B cell (primary cell): ENCODE data around the gene RAB3B. TPM values are rescaled to one million over a fixed set of nuclear protein-coding genes. Genes with fewer than 3 reads are reported as not detected.
A peak's percentile ranks its signal among the peaks of the same experiment; 100 is the strongest.

Source experiments
- ATAC-seq: fragments of 200-7000 bp; cut with Tn5 transposase; one replicate; pipeline ENCODE4 v1.10.0; 2021; ENCODE audit warnings: low read depth, mild to moderate bottlenecking, moderate number of reproducible peaks, moderate library complexity
- CTCF ChIA-PET: fragments of 350-600 bp; sonication (Branson Sonifier 250); formaldehyde crosslinking; loops from one replicate; lab custom pipeline; 2021; ENCODE audit warnings: antibody characterized with exemption, inconsistent platforms; lab: Charles Lee
- POLR2A ChIA-PET: fragments of 350-600 bp; sonication (Branson Sonifier 250); formaldehyde crosslinking; loops from one replicate; lab custom pipeline; 2021; ENCODE audit warnings: antibody characterized with exemption; lab: Charles Lee
- DNase-seq: peaks from one replicate; pipeline ENCODE4 v3.0.0; 2013
- H2AFZ ChIP-seq: 2 replicates; pipeline ENCODE4 v1.6.1; 2012; ENCODE audit warnings: mild to moderate bottlenecking, low read depth, low read length; ENCODE audit not compliant: insufficient read depth, poor library complexity, severe bottlenecking
- H3K27ac ChIP-seq, 2 donors: 1 replicate in 1 of 2; 2 replicates in 1 of 2; pipeline ENCODE4 v1.5.1; 2012 to 2013; ENCODE audit warnings: low read length in 2 of 2, mild to moderate bottlenecking in 2 of 2, moderate library complexity in 1 of 2
- H3K27me3 ChIP-seq, 4 experiments: fragments of 200-600 bp in 1 of 4; sonication (generic) in 1 of 4; replicated peaks in 1 of 4; 1 replicate in 2 of 4; 2 replicates in 2 of 4; pipeline versions ENCODE4 v1.6.1 to v1.7.0; 2013 to 2016; ENCODE audit warnings: low read length in 3 of 4, mild to moderate bottlenecking in 2 of 4, mixed read lengths in 1 of 4, moderate library complexity in 1 of 4; ENCODE audit not compliant: insufficient read depth in 4 of 4, control insufficient read depth in 3 of 4; ENCODE audit errors: control extremely low read depth in 1 of 4
- H3K36me3 ChIP-seq, 2 experiments: replicated peaks in 1 of 2; 1 replicate in 1 of 2; 2 replicates in 1 of 2; pipeline versions ENCODE4 v1.6.1 to v1.7.1; 2013; ENCODE audit warnings: low read length in 1 of 2; ENCODE audit not compliant: insufficient read depth in 2 of 2, control insufficient read depth in 1 of 2; ENCODE audit errors: control extremely low read depth in 1 of 2, extremely low read depth in 1 of 2
- H3K4me1 ChIP-seq, 2 donors: fragments of 200-600 bp in 1 of 2; sonication (generic) in 1 of 2; 1 replicate in 1 of 2; 2 replicates in 1 of 2; pipeline versions ENCODE4 v1.5.1 to v1.6.1; 2013 to 2017; ENCODE audit warnings: low read length in 2 of 2; ENCODE audit not compliant: control insufficient read depth in 2 of 2, insufficient read depth in 2 of 2
- H3K4me2 ChIP-seq: replicated peaks from 2 replicates; pipeline ENCODE3; 2012; ENCODE audit warnings: mild to moderate bottlenecking, low read depth, low read length; ENCODE audit not compliant: poor library complexity, severe bottlenecking
- H3K4me3 ChIP-seq, 5 experiments: fragments of 200-600 bp in 1 of 5; sonication (generic) in 1 of 5; 1 replicate in 3 of 5; 2 replicates in 2 of 5; pipeline versions ENCODE4 v1.5.1 to v1.7.0; 2011 to 2016; ENCODE audit warnings: low read length in 4 of 5, mild to moderate bottlenecking in 4 of 5, low read depth in 2 of 5, control low read depth in 1 of 5, moderate library complexity in 1 of 5; ENCODE audit not compliant: insufficient read depth in 1 of 5; ENCODE audit errors: control extremely low read depth in 1 of 5, extremely low read depth in 1 of 5
- H3K79me2 ChIP-seq: fragments of 200-600 bp; sonication (generic); one replicate; pipeline ENCODE4 v1.6.0; 2016; ENCODE audit warnings: low read length; ENCODE audit not compliant: control insufficient read depth, insufficient read depth
- H3K9ac ChIP-seq: fragments of 200-600 bp; sonication (generic); 2 replicates; pipeline ENCODE4 v1.6.1; 2017; ENCODE audit warnings: mild to moderate bottlenecking, low read length, moderate library complexity
- H3K9me3 ChIP-seq, 3 donors: one replicate each; pipeline versions ENCODE4 v1.6.1 to v1.7.1; 2013; ENCODE audit warnings: low read length in 2 of 3; ENCODE audit not compliant: control insufficient read depth in 2 of 3, insufficient read depth in 1 of 3; ENCODE audit errors: control extremely low read depth in 1 of 3
- H4K20me1 ChIP-seq: 2 replicates; pipeline ENCODE4 v1.6.0; 2012; ENCODE audit warnings: mild to moderate bottlenecking, low read length; ENCODE audit not compliant: insufficient read depth, control insufficient read depth, poor library complexity, severe bottlenecking
- H3K27ac Mint-ChIP-seq: one replicate; pipeline ENCODE4 v1.8.0; 2021; ENCODE audit warnings: mixed read lengths
- H3K27me3 Mint-ChIP-seq: one replicate; pipeline ENCODE4 v1.8.0; 2021; ENCODE audit warnings: mixed read lengths
- H3K4me1 Mint-ChIP-seq: one replicate; pipeline ENCODE4 v1.8.0; 2021; ENCODE audit warnings: mixed read lengths
- H3K4me3 Mint-ChIP-seq: one replicate; pipeline ENCODE4 v1.8.0; 2021; ENCODE audit warnings: mixed read lengths
- H3K9me3 Mint-ChIP-seq: one replicate; pipeline ENCODE4 v1.8.0; 2022; ENCODE audit warnings: mixed read lengths; ENCODE audit not compliant: insufficient read depth
- CTCF ChIP-seq: fragments of 200-600 bp; IDR thresholded peaks from one replicate; pipeline ENCODE4 v1.8.0; 2022; ENCODE audit warnings: antibody characterized with exemption, mild to moderate bottlenecking
- EZH2 ChIP-seq: IDR thresholded peaks from 2 replicates; pipeline ENCODE4 v1.6.1; 2012; ENCODE audit warnings: borderline replicate concordance, low read depth, mild to moderate bottlenecking, moderate library complexity, low read length; ENCODE audit not compliant: insufficient read depth, poor library complexity, severe bottlenecking
- WGBS: methylation state at CpG from one replicate; pipeline ENCODE4 v1.1.5; 2013; ENCODE audit warnings: missing lambda C conversion rate; ENCODE audit not compliant: insufficient coverage; 5-methylcytosine and 5-hydroxymethylcytosine counted together
- intact Hi-C: fragments of 100-400 bp; cut with micrococcal nuclease; formaldehyde crosslinking; loops from one replicate; pipeline ENCODE4 v1.10.0; 2022
- polyA plus RNA-seq: library from polyadenylated mRNA; depleted of rRNA; stranded (reverse); fragments of >200 nt; gene quantifications from 2 replicates; pipeline ENCODE4 v1.2.3, GENCODE V29; 2012
- total RNA-seq, 2 donors: library from RNA; stranded (reverse); fragments of 120-200 nt in 1 of 2; gene quantifications; 1 replicate in 1 of 2; 2 replicates in 1 of 2; pipeline versions ENCODE4 v1.2.3 to v1.2.4, GENCODE V29; 2013 to 2022

RAB3B gene
- total and polyA plus RNA-seq, 2 donors (not counting 1 experiment from before 2014, with no cell fraction given): 0.02 TPM; not detected in 1

- Histone ChIP-seq H3K4me2 (peak overlapping the region; percentile 76), H3K4me3 (peak overlapping the region; percentile 65 to 99 (median 95)), H3K9ac (peak overlapping the region; percentile 86), H3K4me1 (peaks cover 21 to 31% of the 10 kb centered on the region in 2 donors), H4K20me1 (peaks cover 28% of the 10 kb centered on the region), H3K9me3 (no peaks in the 10 kb centered on the region), H3K79me2 (peaks cover 66% of the 10 kb centered on the region), H3K36me3 (peaks cover 0 to 6% of the 10 kb centered on the region in 2 experiments), H2AFZ (peak overlapping the region; percentile 86), H3K27me3 (no peaks in the 10 kb centered on the region), H3K27ac (peak overlapping the region; percentile 80 to 98)
- intact Hi-C loops: loop anchor here (1.0 to 10.0 kb wide), 8 partner anchors 14 to 917 kb away; partner anchors contain the start of genes BTF3L4, FAF1, OSBPL9 and RNF11
- ChIA-PET POLR2A (interaction anchor here (0.9 kb wide), 1 partner anchor 12 kb away, joined by 3 read pairs; no protein-coding TSS in a partner anchor), CTCF (no interaction called here)
- Mint-ChIP-seq H3K4me1 (peaks cover 29% of the 10 kb centered on the region), H3K4me3 (no peak overlapping the region), H3K9me3 (no peaks in the 10 kb centered on the region), H3K27ac (no peak overlapping the region), H3K27me3 (peaks cover 4% of the 10 kb centered on the region)
- WGBS: under 1% methylated on average over 10 of the region's 21 CpGs
- DNase-seq (no peak), ATAC-seq (no peak)
- TF ChIP-seq EZH2: no peak
- no peak for TF ChIP-seq CTCF
Observed at GRCh38 chr1:51877434-51878307, 112.8 kb downstream of the RAB3B start.

GRCh38 chr1:51875836-51876235, 114.7 kb downstream of the RAB3B start:
- no peak overlapping the region for H2AFZ ChIP-seq
- no peak overlapping the region for H3K27ac ChIP-seq
- H3K9me3 ChIP-seq: no peaks in the 10 kb centered on the region
- no peak for TF ChIP-seq EZH2
- TF ChIP-seq CTCF: no peak
- H3K9me3 Mint-ChIP-seq: no peaks in the 10 kb centered on the region
- H3K27me3 ChIP-seq: no peaks in the 10 kb centered on the region
- peaks cover 84% of the 10 kb centered on the region for H3K79me2 ChIP-seq
- peaks cover 42% of the 10 kb centered on the region for H3K4me1 Mint-ChIP-seq
- no peak overlapping the region for H3K27ac Mint-ChIP-seq
- H4K20me1 ChIP-seq: peaks cover 38% of the 10 kb centered on the region
- intact Hi-C loops: loop anchor here (5.0 to 10.0 kb wide), 3 partner anchors 51 to 676 kb away; partner anchors contain the start of genes RNF11 and TUT4
- ChIA-PET POLR2A (no interaction called here), CTCF (no interaction called here)
- ATAC-seq (no peak), DNase-seq (no peak)
- no peak overlapping the region for H3K4me3 ChIP-seq
- H3K4me1 ChIP-seq: peaks cover 21 to 31% of the 10 kb centered on the region in 2 donors
- H3K27me3 Mint-ChIP-seq: peaks cover 4% of the 10 kb centered on the region
- H3K9ac ChIP-seq: no peak overlapping the region
- H3K36me3 ChIP-seq: peaks cover 0 to 6% of the 10 kb centered on the region in 2 experiments
- peak overlapping the region; percentile 5 for H3K4me2 ChIP-seq
- peak overlapping the region; percentile 37 for H3K4me3 Mint-ChIP-seq
